ENCODE results near the gene ADAMTSL2. TPM values are rescaled to one million over a fixed set of nuclear protein-coding genes. Genes with fewer than 3 reads are reported as not detected.
A peak's percentile ranks its signal among the peaks of the same experiment; 100 is the strongest.

The ADAMTSL2 gene
- total RNA-seq, 3 donors from 2014 or later, result 1.3 to 2.7 (median 1.5) TPM

DNA sequence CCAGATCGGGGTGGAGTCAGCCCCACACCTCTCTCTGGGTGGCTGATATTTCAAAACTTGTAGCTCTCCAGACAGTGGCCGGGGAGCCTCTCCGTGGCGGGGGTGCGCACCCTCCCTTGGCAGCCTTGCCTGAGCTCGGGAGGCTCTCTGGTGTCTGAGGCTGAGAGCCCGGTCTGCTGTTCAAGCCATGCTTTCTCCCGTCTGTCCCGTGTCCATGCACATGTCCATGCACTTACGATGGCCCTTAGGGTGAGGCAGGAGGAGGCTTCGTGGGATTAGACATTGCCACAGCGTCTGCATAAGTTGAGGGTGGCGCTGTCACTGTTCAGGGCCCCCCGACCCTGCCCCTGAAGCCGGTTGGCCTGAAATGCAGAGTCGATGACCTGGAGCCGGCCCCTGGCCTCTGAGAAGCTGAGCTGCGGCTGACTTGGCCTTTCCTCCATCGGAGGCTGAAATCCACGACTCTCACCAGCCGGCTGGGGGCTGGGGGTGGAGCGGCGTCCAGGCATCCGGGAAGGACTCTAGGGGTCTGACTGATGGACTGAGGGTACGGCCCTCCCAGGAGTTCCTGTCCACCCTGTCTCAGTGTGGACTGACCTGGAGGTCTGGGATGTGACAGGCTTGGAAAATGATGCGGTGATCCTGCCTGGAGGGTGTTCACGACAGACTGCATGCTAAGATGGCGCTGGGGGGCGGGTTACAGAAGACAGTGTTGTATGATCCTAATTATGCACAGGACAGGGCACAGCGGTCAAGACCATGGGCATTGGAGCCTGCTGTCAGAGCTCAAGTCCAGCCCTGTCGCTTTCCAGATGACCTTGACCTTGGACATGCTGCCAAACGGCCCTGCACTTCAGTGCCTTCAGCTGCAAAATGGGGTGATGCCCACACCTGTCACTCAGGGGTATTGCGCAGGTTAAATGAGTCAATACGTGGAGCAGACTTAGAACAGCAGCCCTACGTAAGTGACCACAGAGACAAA is 37.4 kb upstream of the ADAMTSL2 start:
- H3K4me3 ChIP-seq, result no peak overlapping the region
- peaks cover 9% of the 10 kb centered on the region for H3K4me1 ChIP-seq (ENCODE audit: low read depth)
- DNase-seq, result peak in 1 of 3 donors; percentile 44
- H3K9me3 ChIP-seq, result peaks cover 8% of the 10 kb centered on the region
- no peak for ATAC-seq
- no peaks in the 10 kb centered on the region for H3K36me3 ChIP-seq (ENCODE audit: low read depth)
- intact Hi-C loops (cut with DNase I, micrococcal nuclease), result no loop called here
- TF ChIP-seq, protein P1, sequence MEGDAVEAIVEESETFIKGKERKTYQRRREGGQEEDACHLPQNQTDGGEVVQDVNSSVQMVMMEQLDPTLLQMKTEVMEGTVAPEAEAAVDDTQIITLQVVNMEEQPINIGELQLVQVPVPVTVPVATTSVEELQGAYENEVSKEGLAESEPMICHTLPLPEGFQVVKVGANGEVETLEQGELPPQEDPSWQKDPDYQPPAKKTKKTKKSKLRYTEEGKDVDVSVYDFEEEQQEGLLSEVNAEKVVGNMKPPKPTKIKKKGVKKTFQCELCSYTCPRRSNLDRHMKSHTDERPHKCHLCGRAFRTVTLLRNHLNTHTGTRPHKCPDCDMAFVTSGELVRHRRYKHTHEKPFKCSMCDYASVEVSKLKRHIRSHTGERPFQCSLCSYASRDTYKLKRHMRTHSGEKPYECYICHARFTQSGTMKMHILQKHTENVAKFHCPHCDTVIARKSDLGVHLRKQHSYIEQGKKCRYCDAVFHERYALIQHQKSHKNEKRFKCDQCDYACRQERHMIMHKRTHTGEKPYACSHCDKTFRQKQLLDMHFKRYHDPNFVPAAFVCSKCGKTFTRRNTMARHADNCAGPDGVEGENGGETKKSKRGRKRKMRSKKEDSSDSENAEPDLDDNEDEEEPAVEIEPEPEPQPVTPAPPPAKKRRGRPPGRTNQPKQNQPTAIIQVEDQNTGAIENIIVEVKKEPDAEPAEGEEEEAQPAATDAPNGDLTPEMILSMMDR (IDR thresholded peaks at IDR 0.05), result no peak

GRCh38 chr9:133499132-133499891 is 35.2 kb upstream of the ADAMTSL2 start:
- Histone ChIP-seq H3K4me3 (no peak overlapping the region), H3K4me1 (ENCODE audit: low read depth) (peaks cover 9% of the 10 kb centered on the region), H3K9me3 (peaks cover 15% of the 10 kb centered on the region), H3K36me3 (ENCODE audit: low read depth) (no peaks in the 10 kb centered on the region)
- TF ChIP-seq, protein P1 (IDR thresholded peaks at IDR 0.05), result no peak
- intact Hi-C loops (cut with DNase I, micrococcal nuclease), result no loop called here
- ATAC-seq (peak; percentile 23), DNase-seq (peak in 1 of 3 donors; percentile 36)

- no peak overlapping the region for H3K4me3 ChIP-seq
- TF ChIP-seq, protein P1 (IDR thresholded peaks at IDR 0.05), result no peak
- peaks cover 9% of the 10 kb centered on the region for H3K4me1 ChIP-seq (ENCODE audit: low read depth)
- no peak for ATAC-seq
- DNase-seq, result peak in 1 of 3 donors; percentile 23
- H3K36me3 ChIP-seq (ENCODE audit: low read depth), result no peaks in the 10 kb centered on the region
- intact Hi-C loops (cut with DNase I, micrococcal nuclease), result no loop called here
- peaks cover 15% of the 10 kb centered on the region for H3K9me3 ChIP-seq
These were observed 34.6 kb upstream of the ADAMTSL2 start for GRCh38 chr9:133499892-133500270.

DNA sequence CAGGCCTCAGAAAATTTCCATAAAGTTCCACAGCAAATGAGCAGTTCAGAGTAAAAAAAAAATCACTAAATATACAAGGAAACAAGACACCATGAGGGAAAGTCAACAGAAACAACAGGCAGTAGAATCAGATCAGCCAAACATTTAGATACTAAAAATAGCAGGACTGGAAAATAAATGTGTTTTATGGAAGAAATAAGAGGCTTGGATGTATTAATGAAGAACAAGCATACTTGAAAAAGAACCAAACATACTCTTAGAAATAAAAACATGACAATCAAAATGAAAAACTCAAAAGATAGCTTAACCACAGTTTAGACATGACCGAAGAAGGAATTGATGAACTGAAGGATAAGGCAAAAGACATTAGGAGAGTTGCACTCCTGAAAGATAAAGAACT is 32.4 kb upstream of the ADAMTSL2 start:
- ATAC-seq (no peak), DNase-seq (no peak)
- Histone ChIP-seq H3K4me3 (no peak overlapping the region), H3K9me3 (peaks cover 15% of the 10 kb centered on the region), H3K36me3 (ENCODE audit: low read depth) (no peaks in the 10 kb centered on the region), H3K4me1 (ENCODE audit: low read depth) (peaks cover 9% of the 10 kb centered on the region)
- TF ChIP-seq, protein P1 (IDR thresholded peaks at IDR 0.05), result no peak
- intact Hi-C loops (cut with DNase I, micrococcal nuclease), result no loop called here

DNA sequence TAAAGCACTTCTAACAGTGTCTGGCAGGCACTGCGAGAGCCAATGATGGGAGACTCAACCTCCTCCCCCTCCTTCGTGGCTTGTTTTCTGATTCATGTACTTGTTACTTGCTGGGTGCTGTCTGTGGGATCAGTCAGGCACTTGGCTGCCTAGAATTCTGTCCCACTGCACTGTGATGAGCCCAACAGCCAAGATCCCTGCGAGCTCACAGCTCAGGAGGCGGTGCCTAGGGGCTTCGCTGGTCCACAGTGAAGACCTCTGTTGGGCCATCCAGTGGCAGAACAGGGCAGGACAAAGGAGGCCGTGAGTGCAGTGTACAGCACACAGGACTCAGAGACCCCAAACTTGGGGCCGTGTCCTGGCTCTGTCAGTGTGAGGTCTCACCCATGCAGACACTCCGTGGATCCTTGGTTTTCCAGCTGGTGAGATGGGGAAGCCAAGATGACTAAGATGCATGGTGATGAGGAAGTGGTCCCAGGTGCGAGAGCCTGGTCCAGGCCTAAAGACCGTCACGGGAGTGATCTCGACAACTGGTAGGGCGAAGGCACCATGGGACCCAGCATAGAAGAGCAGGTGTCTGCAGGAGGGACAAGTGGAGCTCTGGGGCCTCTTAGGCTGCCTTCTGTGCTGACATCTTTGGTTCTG is 29.2 kb upstream of the ADAMTSL2 start:
- Histone ChIP-seq H3K9me3 (peaks cover 15% of the 10 kb centered on the region), H3K36me3 (ENCODE audit: low read depth) (no peaks in the 10 kb centered on the region), H3K4me1 (ENCODE audit: low read depth) (peaks cover 12% of the 10 kb centered on the region), H3K4me3 (no peak overlapping the region)
- no peak for ATAC-seq
- TF ChIP-seq, protein P1 (IDR thresholded peaks at IDR 0.05), result no peak
- peak in 1 of 3 donors; percentile 27 for DNase-seq
- intact Hi-C loops (cut with DNase I, micrococcal nuclease), result no loop called here
